ENCODE results near the gene MRPL44.

MRPL44 gene

DNA sequence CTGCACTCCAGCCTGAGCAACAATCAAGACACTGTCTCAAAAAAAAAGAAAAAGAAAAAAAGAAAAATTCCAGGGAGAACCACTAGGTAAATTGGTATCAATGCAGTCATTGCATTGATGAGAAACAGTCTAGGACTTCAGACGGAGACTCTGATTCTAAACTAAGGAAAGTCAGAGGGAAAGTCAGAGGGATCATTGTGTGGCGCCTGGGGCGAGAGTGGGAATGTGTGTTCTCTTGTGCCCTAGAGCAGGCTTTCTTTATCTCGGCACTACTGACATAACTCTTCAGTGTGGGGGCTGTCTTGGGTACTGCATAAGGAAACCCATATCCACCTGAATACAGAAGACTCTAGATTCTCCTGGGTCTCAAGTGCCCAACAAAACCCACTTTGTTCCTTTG lies 57.1 kb downstream of the MRPL44 start:
- DNase-seq, result no peak

DNA sequence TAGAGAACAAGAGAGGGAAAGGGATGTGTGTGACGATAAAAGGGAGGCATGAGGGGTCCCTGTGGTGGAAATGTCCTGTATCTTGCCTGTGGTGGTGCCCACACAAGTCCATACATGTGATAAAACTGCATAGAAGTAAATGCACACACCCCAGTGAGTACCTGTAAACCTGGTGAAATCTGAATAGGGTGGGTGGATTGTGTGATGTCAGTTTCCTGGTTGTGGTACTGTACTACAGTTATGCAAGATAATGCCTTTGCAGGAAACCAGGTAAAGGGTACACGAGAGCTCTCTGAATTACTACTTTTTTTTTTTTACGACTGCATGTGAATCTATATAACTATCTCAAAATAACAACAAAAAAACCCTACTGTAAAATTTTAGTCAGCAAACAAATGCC lies 59.7 kb downstream of the MRPL44 start:
- DNase-seq, result no peak

All from activated T-cell treated with anti-CD3 and anti-CD28 coated beads for 4 hours (primary cell).